DOHH2 (cell line): ENCODE data around the gene CISD3.

Source experiments
- H3F3A ChIP-seq: fragments of 200-600 bp; sonication (generic), shearing (Covaris generic); 2 replicates; pipeline ENCODE4 v1.6.0; 2016; ENCODE audit warnings: antibody characterized with exemption, mild to moderate bottlenecking; ENCODE audit not compliant: control insufficient read depth, insufficient read depth
- H3K27ac ChIP-seq: fragments of 200-600 bp; sonication (generic); 2 replicates; pipeline ENCODE4 v1.5.1; 2014; ENCODE audit warnings: low read depth, mild to moderate bottlenecking, low read length, moderate library complexity
- H3K27me3 ChIP-seq: fragments of 200-600 bp; sonication (generic); 2 replicates; pipeline ENCODE4 v1.6.1; 2014; ENCODE audit warnings: mild to moderate bottlenecking, low read length, mixed read lengths; ENCODE audit not compliant: control insufficient read depth
- H3K36me3 ChIP-seq: fragments of 200-600 bp; sonication (generic); 2 replicates; pipeline ENCODE4 v1.6.1; 2014; ENCODE audit warnings: mild to moderate bottlenecking, low read length, moderate library complexity, mixed read lengths; ENCODE audit not compliant: control insufficient read depth
- H3K4me1 ChIP-seq: fragments of 200-600 bp; sonication (generic); 2 replicates; pipeline ENCODE4 v1.6.1; 2014; ENCODE audit warnings: mild to moderate bottlenecking, low read length, mixed read lengths; ENCODE audit not compliant: control insufficient read depth
- H3K4me2 ChIP-seq: fragments of 200-600 bp; sonication (generic); 2 replicates; pipeline ENCODE4 v1.6.0; 2014; ENCODE audit warnings: mild to moderate bottlenecking, low read length, moderate library complexity
- H3K4me3 ChIP-seq: fragments of 200-600 bp; sonication (generic); 2 replicates; pipeline ENCODE4 v1.5.1; 2014; ENCODE audit warnings: mild to moderate bottlenecking, low read length, mixed read lengths
- H3K79me2 ChIP-seq: fragments of 200-600 bp; sonication (generic); 2 replicates; pipeline ENCODE4 v1.6.1; 2014; ENCODE audit warnings: mild to moderate bottlenecking, low read length, mixed read lengths; ENCODE audit not compliant: control insufficient read depth
- H3K9me2 ChIP-seq: fragments of 200-600 bp; sonication (generic); replicated peaks from 2 replicates; pipeline ENCODE4 v1.6.1; 2014; ENCODE audit warnings: mild to moderate bottlenecking, low read length, mixed read lengths; ENCODE audit not compliant: control insufficient read depth
- H3K9me3 ChIP-seq: fragments of 200-600 bp; sonication (generic); 2 replicates; pipeline ENCODE4 v1.6.1; 2014; ENCODE audit warnings: antibody characterized with exemption, low read length, mixed read lengths; ENCODE audit not compliant: control insufficient read depth, insufficient read depth
- H4K20me1 ChIP-seq: fragments of 200-600 bp; sonication (generic); 2 replicates; pipeline ENCODE4 v1.6.0; 2014; ENCODE audit warnings: low read depth, mild to moderate bottlenecking, antibody characterized with exemption, low read length, moderate library complexity; ENCODE audit not compliant: control insufficient read depth, insufficient read depth
- CTCF ChIP-seq: fragments of 200-600 bp; sonication (generic); IDR thresholded peaks from one replicate; pipeline ENCODE4 v1.5.1; 2014; ENCODE audit warnings: antibody characterized with exemption, mild to moderate bottlenecking, low read depth, low read length; ENCODE audit not compliant: poor library complexity, severe bottlenecking
- EZH2phosphoT487 ChIP-seq: fragments of 200-600 bp; sonication (generic); IDR thresholded peaks from 2 replicates; pipeline ENCODE4 v1.6.1; 2017; ENCODE audit warnings: borderline replicate concordance, mild to moderate bottlenecking, antibody characterized with exemption, low read length, moderate library complexity, mixed read lengths

CISD3 gene

DNA sequence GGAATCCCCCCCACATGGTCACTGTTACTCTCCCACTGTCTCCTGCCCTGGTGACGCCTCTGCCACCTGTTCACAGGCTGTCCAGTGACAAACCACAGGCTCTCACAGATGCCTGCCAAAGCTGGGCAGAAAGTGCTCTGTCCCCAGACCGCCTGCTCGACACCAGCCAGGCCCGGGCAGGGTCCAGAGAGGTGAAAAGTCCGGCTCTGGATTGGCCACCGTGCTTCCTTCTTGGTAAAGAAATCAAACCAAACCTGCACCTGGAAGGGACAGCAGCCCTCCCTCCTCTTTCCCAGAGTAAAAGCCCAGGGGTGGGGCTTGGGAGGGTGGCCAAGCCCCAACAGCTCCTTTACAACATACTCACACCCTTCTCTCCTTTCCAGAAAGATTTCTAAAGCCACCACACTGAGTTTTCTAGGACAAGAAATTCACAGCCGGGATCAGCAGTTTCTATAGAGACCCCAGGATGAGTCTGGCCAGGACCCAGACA, 11.8 kb downstream of the CISD3 start:
- H3K4me2 ChIP-seq = peak overlapping the region; percentile 31; the same call in 1 of the 2 replicates
- H3K4me3 ChIP-seq = no peak overlapping the region
- H3K27me3 ChIP-seq = no peaks in the 10 kb centered on the region
- peaks cover 63% of the 10 kb centered on the region for H3K4me1 ChIP-seq
- H3K9me3 ChIP-seq = no peaks in the 10 kb centered on the region
- H4K20me1 ChIP-seq = no peaks in the 10 kb centered on the region
- H3K36me3 ChIP-seq = no peaks in the 10 kb centered on the region
- H3K27ac ChIP-seq = no peak overlapping the region
- TF ChIP-seq CTCF = no peak
- TF ChIP-seq EZH2phosphoT487 = no peak
- no peaks in the 10 kb centered on the region for H3K9me2 ChIP-seq
- H3K79me2 ChIP-seq = no peaks in the 10 kb centered on the region
- peaks cover 9% of the 10 kb centered on the region for H3F3A ChIP-seq

DNA sequence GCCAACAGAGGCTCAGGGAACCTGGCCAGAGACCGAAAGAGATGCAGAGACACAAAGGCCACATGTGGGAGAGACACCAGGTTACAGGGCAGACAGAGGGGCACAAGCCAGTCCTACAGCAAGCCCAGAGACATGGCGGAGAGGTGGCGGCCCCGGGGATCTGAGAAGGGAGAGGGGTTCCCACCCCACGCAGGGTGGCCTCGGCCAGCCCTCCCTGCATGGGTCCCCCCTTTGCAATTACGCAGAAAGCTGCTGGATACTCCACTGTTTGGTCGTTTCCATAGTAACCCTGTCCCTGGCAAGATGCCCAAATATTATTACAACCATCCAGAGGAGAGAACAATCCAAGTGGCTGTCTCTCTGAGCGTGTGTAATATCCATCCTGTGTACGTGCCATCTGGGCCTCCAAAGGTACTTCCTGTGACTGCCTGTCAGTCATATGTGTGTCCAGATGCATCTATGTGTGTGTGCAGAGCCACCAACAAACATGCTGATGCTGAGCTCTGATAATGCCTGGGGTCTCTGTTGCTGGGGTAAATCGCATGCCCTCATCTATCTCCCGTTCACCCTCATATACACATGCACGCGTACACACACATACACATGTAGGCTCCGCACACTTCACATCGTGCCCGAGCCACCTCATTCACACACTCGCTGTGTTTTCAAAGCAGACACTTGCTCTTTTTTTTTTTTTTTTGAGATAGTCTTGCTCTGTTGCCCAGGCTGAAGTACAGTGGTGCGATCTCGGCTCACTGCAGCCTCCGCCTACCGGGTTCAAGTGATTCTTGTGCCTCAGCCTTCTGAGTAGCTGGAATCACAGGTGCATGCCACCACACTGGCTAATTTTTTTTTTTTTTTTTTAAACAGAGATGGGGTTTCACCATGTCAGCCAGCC, 12.5 kb downstream of the CISD3 start:
- TF ChIP-seq CTCF (no peak), EZH2phosphoT487 (no peak)

GRCh38 chr17:38743556-38744171, 13.5 kb downstream of the CISD3 start:
- Histone ChIP-seq H3K4me2 (no peak overlapping the region), H3K27me3 (peaks cover 4% of the 10 kb centered on the region), H3K9me2 (no peaks in the 10 kb centered on the region), H3F3A (peaks cover 9% of the 10 kb centered on the region), H3K36me3 (no peaks in the 10 kb centered on the region), H3K4me1 (peaks cover 64% of the 10 kb centered on the region), H3K4me3 (no peak overlapping the region), H4K20me1 (no peaks in the 10 kb centered on the region), H3K27ac (no peak overlapping the region), H3K79me2 (no peaks in the 10 kb centered on the region), H3K9me3 (no peaks in the 10 kb centered on the region)
- TF ChIP-seq EZH2phosphoT487 (no peak), CTCF (no peak)

More for the DNA sequence above, 12.5 kb downstream of the CISD3 start:
- H3K4me2 ChIP-seq = peak overlapping the region; percentile 31
- H3K27ac ChIP-seq = no peak overlapping the region
- H3K27me3 ChIP-seq = no peaks in the 10 kb centered on the region
- H3K36me3 ChIP-seq = no peaks in the 10 kb centered on the region
- H3K79me2 ChIP-seq = no peaks in the 10 kb centered on the region
- H3K9me2 ChIP-seq = no peaks in the 10 kb centered on the region
- peaks cover 67% of the 10 kb centered on the region for H3K4me1 ChIP-seq
- H3K9me3 ChIP-seq = no peaks in the 10 kb centered on the region
- no peak overlapping the region for H3K4me3 ChIP-seq
- H4K20me1 ChIP-seq = no peaks in the 10 kb centered on the region
- peaks cover 9% of the 10 kb centered on the region for H3F3A ChIP-seq
